Ectodermal cell (in vitro differentiated cells): ENCODE measurements around the gene LRP5.
A peak's percentile ranks its signal among the peaks of the same experiment; 100 is the strongest.

Source experiments
- H3K27ac ChIP-seq: 2 replicates; pipeline ENCODE4 v1.7.0; 2013; ENCODE audit warnings: mild to moderate bottlenecking, low read depth, low read length; ENCODE audit not compliant: insufficient read depth, poor library complexity, severe bottlenecking
- H3K27me3 ChIP-seq: 2 replicates; pipeline ENCODE4 v1.7.0; 2013; ENCODE audit warnings: mild to moderate bottlenecking, low read length; ENCODE audit not compliant: insufficient read depth, control insufficient read depth, poor library complexity, severe bottlenecking
- H3K36me3 ChIP-seq: one replicate; pipeline ENCODE4 v1.7.0; 2013; ENCODE audit warnings: low read length; ENCODE audit not compliant: control insufficient read depth, insufficient read depth
- H3K4me1 ChIP-seq: one replicate; pipeline ENCODE4 v1.7.0; 2013; ENCODE audit warnings: low read length; ENCODE audit not compliant: control insufficient read depth, insufficient read depth
- H3K4me3 ChIP-seq: 2 replicates; pipeline ENCODE4 v1.7.0; 2013; ENCODE audit warnings: low read depth, low read length, control low read depth; ENCODE audit not compliant: insufficient read depth
- H3K9me3 ChIP-seq: 2 replicates; pipeline ENCODE4 v1.7.0; 2013; ENCODE audit warnings: mild to moderate bottlenecking, low read length, moderate library complexity; ENCODE audit not compliant: control insufficient read depth
- WGBS, 2 experiments: methylation state at CpG; one replicate each; pipeline ENCODE4 v1.1.7; 2013; ENCODE audit warnings: missing lambda C conversion rate in 2 of 2; 5-methylcytosine and 5-hydroxymethylcytosine counted together

LRP5 gene

GRCh38 chr11:68270196-68271022 lies 42.0 kb upstream of the LRP5 start:
- H3K36me3 ChIP-seq, result peaks cover 17% of the 10 kb centered on the region
- H3K27me3 ChIP-seq, result no peaks in the 10 kb centered on the region
- no peak overlapping the region for H3K27ac ChIP-seq
- no peaks in the 10 kb centered on the region for H3K9me3 ChIP-seq
- H3K4me1 ChIP-seq, result peaks cover 6% of the 10 kb centered on the region
- peak overlapping the region; percentile 99 for H3K4me3 ChIP-seq
- WGBS, 2 experiments, result 86 to 90% methylated on average over 7 to 8 of the region's 8 CpGs

GRCh38 chr11:68271023-68271780 lies 41.2 kb upstream of the LRP5 start:
- peaks cover 6% of the 10 kb centered on the region for H3K4me1 ChIP-seq
- no peaks in the 10 kb centered on the region for H3K27me3 ChIP-seq
- peaks cover 14% of the 10 kb centered on the region for H3K36me3 ChIP-seq
- WGBS, 2 experiments, result 7 to 8% methylated on average over 23 of the region's 23 CpGs
- H3K27ac ChIP-seq, result peak overlapping the region; percentile 83
- no peaks in the 10 kb centered on the region for H3K9me3 ChIP-seq
- peak overlapping the region; percentile 99 for H3K4me3 ChIP-seq

- Histone ChIP-seq H3K4me1 (peaks cover 6% of the 10 kb centered on the region), H3K9me3 (no peaks in the 10 kb centered on the region), H3K4me3 (peak within 1 kb of the TSS; percentile 99), H3K36me3 (peaks cover 7% of the 10 kb centered on the region), H3K27ac (peak within 1 kb of the TSS; percentile 83), H3K27me3 (no peaks in the 10 kb centered on the region)
- 0 to 1% methylated on average over 71 of the region's 71 CpGs for WGBS, 2 experiments
These were observed 40.4 kb upstream of the LRP5 start, which contains the start of gene C11orf24 for GRCh38 chr11:68271781-68272608. Gene C11orf24, minus strand, starts transcription at chr11:68271973. Its CDS starts 8,206 bp downstream, at chr11:68263767.

DNA sequence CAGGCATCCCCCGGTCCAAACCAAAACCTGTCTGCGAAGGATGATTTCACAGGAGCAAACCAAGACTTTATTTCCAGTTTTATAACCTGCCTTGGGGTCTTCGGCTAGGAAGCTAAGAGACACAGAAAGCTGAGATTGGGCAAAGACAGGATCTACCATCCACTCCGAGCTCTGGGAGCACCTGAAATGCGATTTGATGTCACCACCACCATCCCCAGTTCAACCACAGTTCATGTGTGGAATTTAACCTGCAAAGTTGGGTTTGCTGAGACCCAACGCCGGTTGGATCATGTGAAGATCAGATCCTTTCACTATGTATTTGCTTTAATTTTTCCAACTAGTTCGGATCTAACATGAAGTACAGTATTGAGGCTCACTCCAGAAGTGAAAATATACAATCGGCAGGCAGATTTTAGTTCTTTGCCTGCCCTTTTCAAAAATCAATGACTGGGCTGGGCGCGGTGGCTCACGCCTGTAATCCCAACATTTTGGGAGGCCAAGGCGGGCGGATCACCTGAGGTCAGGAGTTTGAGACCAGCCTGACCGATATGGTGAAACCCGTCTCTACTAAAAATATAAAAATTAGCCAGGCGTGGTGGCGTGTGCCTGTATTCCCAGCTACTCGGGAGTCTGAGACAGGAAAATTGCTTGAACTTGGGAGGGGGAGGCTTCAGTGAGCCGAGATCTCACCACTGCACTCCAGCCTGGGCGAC lies 39.2 kb upstream of the LRP5 start:
- H3K36me3 ChIP-seq, result no peaks in the 10 kb centered on the region
- H3K4me3 ChIP-seq, result peak overlapping the region; percentile 99

DNA sequence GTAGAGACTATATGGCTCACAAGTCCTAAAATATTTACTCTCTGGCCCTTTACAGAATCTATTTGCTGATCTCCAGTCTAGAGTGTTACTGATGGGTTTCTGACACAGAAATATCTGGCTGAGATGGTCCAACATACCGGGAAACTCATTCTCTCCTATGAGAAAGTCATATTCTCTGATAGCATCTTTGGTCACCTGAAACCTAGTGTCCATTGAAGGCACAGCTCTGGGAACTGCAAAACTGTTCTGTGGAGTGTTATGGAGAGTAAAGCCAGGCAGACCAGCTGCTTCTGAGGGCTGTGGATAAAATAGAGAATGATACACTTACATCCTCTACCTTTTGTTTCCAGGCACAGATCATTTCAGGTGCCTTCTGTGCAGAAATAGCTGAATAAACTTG lies 38.1 kb upstream of the LRP5 start:
- H3K4me3 ChIP-seq, result no peak overlapping the region
- H3K9me3 ChIP-seq, result no peaks in the 10 kb centered on the region
- H3K27ac ChIP-seq, result no peak overlapping the region
- WGBS, 2 experiments, result 90 to 96% methylated on average over 1 of the region's 1 CpG
- peaks cover 6% of the 10 kb centered on the region for H3K4me1 ChIP-seq
- H3K36me3 ChIP-seq, result no peaks in the 10 kb centered on the region
- H3K27me3 ChIP-seq, result no peaks in the 10 kb centered on the region

More for the DNA sequence above, 39.2 kb upstream of the LRP5 start:
- 93 to 96% methylated on average over 21 of the region's 21 CpGs for WGBS, 2 experiments
- no peak overlapping the region for H3K27ac ChIP-seq
- no peaks in the 10 kb centered on the region for H3K27me3 ChIP-seq
- peaks cover 6% of the 10 kb centered on the region for H3K4me1 ChIP-seq
- no peaks in the 10 kb centered on the region for H3K9me3 ChIP-seq

- 92 to 95% methylated on average over 14 of the region's 14 CpGs for WGBS, 2 experiments
These were observed 36.5 kb upstream of the LRP5 start for GRCh38 chr11:68275721-68276507.

DNA sequence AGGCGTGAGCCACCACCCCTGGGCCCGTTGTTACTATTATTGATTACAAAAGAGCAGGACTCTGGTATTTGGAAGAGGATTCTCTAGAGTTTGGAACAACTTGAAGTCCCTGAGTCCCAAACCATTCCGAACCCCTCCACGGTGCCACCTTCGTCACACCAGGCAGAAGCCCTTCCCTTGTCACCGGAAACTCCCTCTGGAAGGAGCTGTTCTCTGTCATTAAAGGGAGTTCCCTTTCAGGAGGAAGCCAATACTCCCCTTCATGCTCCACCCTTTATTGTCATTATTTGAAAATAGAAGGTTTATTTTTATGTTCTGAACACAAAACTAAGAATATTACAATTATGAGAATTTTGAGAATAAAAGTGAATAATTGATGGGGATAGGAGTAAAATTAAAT lies 35.5 kb upstream of the LRP5 start:
- H3K4me3 ChIP-seq, result no peak overlapping the region
- WGBS, 2 experiments, result 94 to 95% methylated on average over 6 of the region's 6 CpGs
- H3K27ac ChIP-seq, result no peak overlapping the region
- no peaks in the 10 kb centered on the region for H3K27me3 ChIP-seq
- H3K4me1 ChIP-seq, result no peaks in the 10 kb centered on the region
- no peaks in the 10 kb centered on the region for H3K9me3 ChIP-seq
- no peaks in the 10 kb centered on the region for H3K36me3 ChIP-seq

More at GRCh38 chr11:68275721-68276507, 36.5 kb upstream of the LRP5 start:
- Histone ChIP-seq H3K27me3 (no peaks in the 10 kb centered on the region), H3K4me1 (peaks cover under 1% of the 10 kb centered on the region), H3K36me3 (no peaks in the 10 kb centered on the region), H3K4me3 (no peak overlapping the region), H3K27ac (no peak overlapping the region), H3K9me3 (no peaks in the 10 kb centered on the region)

DNA sequence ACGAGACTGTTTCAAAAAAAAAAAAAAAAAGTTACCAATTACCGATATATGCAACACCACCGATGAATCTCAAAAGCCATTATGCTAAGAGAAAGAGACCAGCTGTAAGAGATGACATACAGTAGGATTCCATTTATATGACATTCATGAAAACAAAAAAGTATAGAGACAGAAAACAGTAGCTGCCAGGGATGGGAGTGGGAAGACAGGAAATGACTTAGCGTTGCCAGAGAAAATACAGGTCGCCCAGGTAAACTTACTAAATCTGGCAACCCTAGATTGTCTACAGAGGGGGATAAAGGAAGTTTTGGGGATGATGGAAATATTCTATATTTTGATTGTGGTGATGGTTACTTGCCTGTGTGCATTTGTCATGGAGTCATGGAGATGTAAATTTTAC lies 32.7 kb upstream of the LRP5 start:
- no peaks in the 10 kb centered on the region for H3K36me3 ChIP-seq
- no peak overlapping the region for H3K4me3 ChIP-seq
- WGBS, 2 experiments, result 92 to 96% methylated on average over 4 of the region's 5 CpGs
- no peaks in the 10 kb centered on the region for H3K27me3 ChIP-seq
- no peak overlapping the region for H3K27ac ChIP-seq
- no peaks in the 10 kb centered on the region for H3K4me1 ChIP-seq
- H3K9me3 ChIP-seq, result no peaks in the 10 kb centered on the region
